Measurements from ENCODE around the gene ACBD4. TPM values are rescaled to one million over a fixed set of nuclear protein-coding genes. Genes with fewer than 3 reads are reported as not detected.

ACBD4 gene
- total and polyA plus RNA-seq, 7 donors = 13.2 to 36.5 (median 21.2) TPM

- Histone ChIP-seq H3K27me3 (no peaks in the 10 kb centered on the region), H3K4me3 (no peak overlapping the region), H3K27ac (peak overlapping the region; percentile 41 to 87 (median 84)), H3K36me3 (peaks cover 16 to 74% (median 51%) of the 10 kb centered on the region in 4 donors), H3K9me3 (no peaks in the 10 kb centered on the region), H3K4me1 (peaks cover 0 to 66% (median 54%) of the 10 kb centered on the region in 4 donors)
- DNase-seq = no peak
- intact Hi-C loops (cut with DNase I) = no loop called here
- 57 to 82% methylated on average over 12 of the region's 12 CpGs for WGBS, 2 donors
- no peak for TF ChIP-seq POLR2A (IDR thresholded peaks at IDR 0.05)
- TF ChIP-seq POLR2AphosphoS5 (IDR thresholded peaks at IDR 0.05) = peak in 1 of 4 donors; percentile 3
These were observed 26.6 kb upstream of the ACBD4 start for GRCh38 chr17:45108595-45109521.

GRCh38 chr17:45110676-45111611, 24.5 kb upstream of the ACBD4 start:
- 86 to 89% methylated on average over 16 of the region's 16 CpGs for WGBS, 2 donors

GRCh38 chr17:45111850-45112249, 23.6 kb upstream of the ACBD4 start:
- Histone ChIP-seq H3K27ac (peak overlapping the region; percentile 81 to 87 (median 84)), H3K27me3 (no peaks in the 10 kb centered on the region), H3K36me3 (peaks cover 0 to 65% (median 30%) of the 10 kb centered on the region in 4 donors), H3K4me3 (no peak overlapping the region), H3K9me3 (no peaks in the 10 kb centered on the region), H3K4me1 (peaks cover 0 to 49% (median 42%) of the 10 kb centered on the region in 4 donors)
- TF ChIP-seq POLR2A (IDR thresholded peaks at IDR 0.05) (no peak), CTCF (IDR thresholded peaks at IDR 0.05) (no peak), EP300 (IDR thresholded peaks at IDR 0.05) (no peak), POLR2AphosphoS5 (IDR thresholded peaks at IDR 0.05) (no peak)
- intact Hi-C loops (cut with DNase I) = no loop called here
- no peak for DNase-seq
- 78 to 93% methylated on average over 11 of the region's 11 CpGs for WGBS, 2 donors

More at GRCh38 chr17:45110676-45111611, 24.5 kb upstream of the ACBD4 start:
- intact Hi-C loops (cut with DNase I) = no loop called here
- H3K27ac ChIP-seq = peak overlapping the region; percentile 81 to 87 (median 84)
- H3K36me3 ChIP-seq = peaks cover 0 to 65% (median 37%) of the 10 kb centered on the region in 4 donors
- peak; percentile 89 for DNase-seq
- H3K4me1 ChIP-seq = peaks cover 0 to 58% (median 50%) of the 10 kb centered on the region in 4 donors
- H3K4me3 ChIP-seq = no peak overlapping the region
- H3K9me3 ChIP-seq = no peaks in the 10 kb centered on the region
- H3K27me3 ChIP-seq = no peaks in the 10 kb centered on the region
- TF ChIP-seq EP300 (IDR thresholded peaks at IDR 0.05) (no peak), POLR2AphosphoS5 (IDR thresholded peaks at IDR 0.05) (peak in 1 of 4 donors; percentile 9), CTCF (IDR thresholded peaks at IDR 0.05) (no peak)

- no peaks in the 10 kb centered on the region for H3K27me3 ChIP-seq
- H3K4me1 ChIP-seq = peaks cover 0 to 39% (median 33%) of the 10 kb centered on the region in 4 donors
- peaks cover 6 to 64% (median 29%) of the 10 kb centered on the region in 4 donors for H3K36me3 ChIP-seq
- H3K4me3 ChIP-seq = no peak overlapping the region
- no peak for TF ChIP-seq POLR2A (IDR thresholded peaks at IDR 0.05)
- TF ChIP-seq POLR2AphosphoS5 (IDR thresholded peaks at IDR 0.05) = no peak
- TF ChIP-seq CTCF (IDR thresholded peaks at IDR 0.05) = no peak
- no peak for TF ChIP-seq EP300 (IDR thresholded peaks at IDR 0.05)
- intact Hi-C loops (cut with DNase I) = no loop called here
- H3K9me3 ChIP-seq = no peaks in the 10 kb centered on the region
- WGBS, 2 donors = 92 to 95% methylated on average over 23 of the region's 23 CpGs
- no peak for DNase-seq
- peak overlapping the region; percentile 81 to 87 (median 84) for H3K27ac ChIP-seq
These were observed 22.7 kb upstream of the ACBD4 start for GRCh38 chr17:45112559-45113423.
